Choroid plexus epithelial cell (primary cell): ENCODE measurements around the gene BRF1.

Experiments used
- DNase-seq: peaks from one replicate; pipeline ENCODE4 v3.0.0-alpha.2; 2010; ENCODE audit warnings: low read depth
- H3K4me3 ChIP-seq: 2 replicates; pipeline ENCODE4 v1.5.1; 2011; ENCODE audit warnings: low read depth, mild to moderate bottlenecking, control low read depth, low read length, moderate library complexity
- CTCF ChIP-seq: conservative IDR thresholded peaks from 2 replicates; pipeline ENCODE4 v1.5.1; 2011; ENCODE audit warnings: low read depth, mild to moderate bottlenecking, control low read depth, inconsistent platforms, low read length, moderate library complexity

The BRF1 gene

GRCh38 chr14:105286759-105287144, 14.0 kb downstream of the BRF1 start:
- no peak for TF ChIP-seq CTCF
- no peak overlapping the region for H3K4me3 ChIP-seq
- no peak for DNase-seq

GRCh38 chr14:105285174-105285573, 15.6 kb downstream of the BRF1 start:
- no peak for TF ChIP-seq CTCF
- H3K4me3 ChIP-seq: no peak overlapping the region
- DNase-seq: no peak

GRCh38 chr14:105283899-105284298, 16.9 kb downstream of the BRF1 start:
- no peak overlapping the region for H3K4me3 ChIP-seq
- DNase-seq: no peak
- no peak for TF ChIP-seq CTCF

- no peak for TF ChIP-seq CTCF
- H3K4me3 ChIP-seq: no peak overlapping the region
- DNase-seq: no peak
Measured at GRCh38 chr14:105283028-105283427, 17.8 kb downstream of the BRF1 start.

- no peak overlapping the region for H3K4me3 ChIP-seq
- TF ChIP-seq CTCF: no peak
- no peak for DNase-seq
Measured at GRCh38 chr14:105282098-105282725, 18.6 kb downstream of the BRF1 start.

- H3K4me3 ChIP-seq: no peak overlapping the region
- peak; percentile 90 for TF ChIP-seq CTCF
- peak; percentile 88 for DNase-seq
Measured at GRCh38 chr14:105281371-105282097, 19.3 kb downstream of the BRF1 start.

GRCh38 chr14:105280525-105280924, 20.3 kb downstream of the BRF1 start:
- H3K4me3 ChIP-seq: no peak overlapping the region
- DNase-seq: no peak
- no peak for TF ChIP-seq CTCF
